OCI-LY7 (cell line): ENCODE results near the gene OR52N1. TPM values are rescaled to one million over a fixed set of nuclear protein-coding genes. Genes with fewer than 3 reads are reported as not detected.

Source experiments
- Bru-seq: library from RNA; stranded (reverse); fragments of 400-500 nt; gene quantifications from one replicate; lab custom pipeline; 2021; lab: Mats Ljungman, UMichigan
- BruChase-seq, 2 experiments: library from RNA; stranded (reverse); fragments of 400-500 nt; gene quantifications; one replicate each; lab custom pipeline; 2021; lab: Mats Ljungman, UMichigan
- BruUV-seq: library from RNA; stranded (reverse); fragments of 400-500 nt; replicated peaks from 2 replicates; lab custom pipeline; 2021; lab: Mats Ljungman, UMichigan
- CTCF ChIA-PET: fragments of 300-600 bp; sonication (Branson Sonifier 250); formaldehyde crosslinking; loops from one replicate; lab custom pipeline; 2022; ENCODE audit warnings: antibody characterized with exemption; ENCODE audit not compliant: unreplicated experiment; lab: Charles Lee
- POLR2A ChIA-PET: fragments of 300-600 bp; sonication (Branson Sonifier 250); formaldehyde crosslinking; loops from one replicate; lab custom pipeline; 2022; ENCODE audit warnings: antibody characterized with exemption; lab: Charles Lee
- DNase-seq: peaks from one replicate; pipeline ENCODE4 v3.0.0-alpha.2; 2015; ENCODE audit warnings: low spot score
- H2AFZ ChIP-seq: fragments of 200-600 bp; sonication (generic), shearing (Covaris generic); 2 replicates; pipeline ENCODE4 v1.6.1; 2014; ENCODE audit warnings: mild to moderate bottlenecking, antibody characterized with exemption, low read length, moderate library complexity
- H3K27ac ChIP-seq: fragments of 200-600 bp; sonication (generic); 2 replicates; pipeline ENCODE4 v1.5.1; 2014; ENCODE audit warnings: mixed run types, low read depth, mild to moderate bottlenecking, moderate library complexity, low read length, inconsistent platforms; ENCODE audit not compliant: poor library complexity, severe bottlenecking
- H3K36me3 ChIP-seq: fragments of 200-600 bp; sonication (generic); 2 replicates; pipeline ENCODE4 v1.6.1; 2014; ENCODE audit warnings: mild to moderate bottlenecking, antibody characterized with exemption, low read length, moderate library complexity, mixed read lengths; ENCODE audit not compliant: insufficient read depth
- H3K4me1 ChIP-seq: fragments of 200-600 bp; sonication (generic); 2 replicates; pipeline ENCODE4 v1.5.1; 2014; ENCODE audit warnings: mild to moderate bottlenecking, low read length; ENCODE audit not compliant: insufficient read depth, poor library complexity, severe bottlenecking
- H3K4me2 ChIP-seq: fragments of 200-600 bp; sonication (generic); 2 replicates; pipeline ENCODE4 v1.6.1; 2014; ENCODE audit warnings: mild to moderate bottlenecking, low read length
- H3K4me3 ChIP-seq: fragments of 200-600 bp; sonication (generic); 2 replicates; pipeline ENCODE4 v1.5.1; 2014; ENCODE audit warnings: mild to moderate bottlenecking, low read depth, low read length; ENCODE audit not compliant: poor library complexity, severe bottlenecking
- H3K79me2 ChIP-seq: fragments of 200-600 bp; sonication (generic); 2 replicates; pipeline ENCODE4 v1.6.1; 2016; ENCODE audit warnings: low read depth, mild to moderate bottlenecking, low read length, moderate library complexity, mixed read lengths; ENCODE audit not compliant: insufficient read depth
- H3K9me2 ChIP-seq: fragments of 200-600 bp; sonication (generic); 2 replicates; pipeline ENCODE4 v1.6.1; 2016; ENCODE audit warnings: mild to moderate bottlenecking, low read length, mixed read lengths; ENCODE audit not compliant: insufficient read depth
- H3K9me3 ChIP-seq: fragments of 200-600 bp; sonication (generic); 2 replicates; pipeline ENCODE4 v1.6.1; 2014; ENCODE audit warnings: mild to moderate bottlenecking, mixed run types, low read length, mixed read lengths
- H4K20me1 ChIP-seq: fragments of 200-600 bp; sonication (generic); 2 replicates; pipeline ENCODE4 v1.6.1; 2014; ENCODE audit warnings: mild to moderate bottlenecking, antibody characterized with exemption, low read length, moderate library complexity, mixed read lengths; ENCODE audit not compliant: insufficient read depth
- CTCF ChIP-seq: fragments of 200-600 bp; sonication (generic); conservative IDR thresholded peaks from 2 replicates; pipeline ENCODE4 v1.5.1; 2014; ENCODE audit warnings: mild to moderate bottlenecking, antibody characterized with exemption, low read length, moderate library complexity, mixed read lengths
- EZH2phosphoT487 ChIP-seq: fragments of 200-600 bp; sonication (generic); IDR thresholded peaks from 2 replicates; pipeline ENCODE4 v1.6.1; 2018; ENCODE audit warnings: low read depth, borderline replicate concordance, mild to moderate bottlenecking, mixed run types, antibody characterized with exemption, low read length, moderate library complexity, mixed read lengths
- intact Hi-C: fragments of 100-400 bp; cut with micrococcal nuclease; formaldehyde crosslinking; loops from one replicate; pipeline ENCODE4 v1.10.0; 2022; ENCODE audit not compliant: unreplicated experiment
- long read RNA-seq: library from polyadenylated mRNA; stranded (forward); transcript quantifications from one replicate; pipeline ENCODE4 v2.0.0, GENCODE V29; 2022
- total RNA-seq, 2 experiments: library from RNA; depleted of rRNA in 1 of 2; stranded (reverse); fragments of >200 nt in 1 of 2; shearing (Covaris generic) in 1 of 2; gene quantifications; 2 replicates each; pipeline ENCODE4 v1.2.3, GENCODE V29; 2014 to 2022

The OR52N1 gene
- not detected in 2 replicates for total RNA-seq (2014; rRNA removed; shearing (Covaris generic))
- not detected in 2 replicates for total RNA-seq (2022)
- Bru-seq, nascent RNA: not detected
- BruChase-seq, experiment 1, labeled RNA remaining after a 6-hour chase: not detected
- not detected for BruChase-seq, experiment 2, labeled RNA remaining after a 2-hour chase
- long read RNA-seq: 0 reads

GRCh38 chr11:5791165-5791564 is at the start of gene OR52N1:
TSS of gene OR52N1 (minus strand) at chr11:5791265. CDS start at chr11:5788816, 2,449 bp downstream.
- DNase-seq: no peak
- Histone ChIP-seq H4K20me1 (no peaks in the 10 kb centered on the region), H3K27ac (no peak within 1 kb of the TSS), H3K4me2 (no peak within 1 kb of the TSS), H3K9me3 (no peaks in the 10 kb centered on the region), H3K4me1 (no peaks in the 10 kb centered on the region), H3K36me3 (no peaks in the 10 kb centered on the region), H3K9me2 (no peaks in the 10 kb centered on the region), H2AFZ (no peak within 1 kb of the TSS), H3K4me3 (no peak within 1 kb of the TSS), H3K79me2 (no peaks in the 10 kb centered on the region)
- BruUV-seq: no TSS peak
- intact Hi-C loops: no loop called here
- CTCF ChIA-PET: no interaction called here
- POLR2A ChIA-PET: interaction anchor here (0.6 kb wide), 1 partner anchor 110 kb away, joined by 3 read pairs; no protein-coding TSS in a partner anchor
- TF ChIP-seq EZH2phosphoT487 (no peak), CTCF (no peak)

- no peak for DNase-seq
- H3K4me2 ChIP-seq: no peak overlapping the region
- H3K9me3 ChIP-seq: no peaks in the 10 kb centered on the region
- no peaks in the 10 kb centered on the region for H4K20me1 ChIP-seq
- intact Hi-C loops: no loop called here
- no peak overlapping the region for H3K27ac ChIP-seq
- H3K79me2 ChIP-seq: no peaks in the 10 kb centered on the region
- TF ChIP-seq CTCF (no peak), EZH2phosphoT487 (no peak)
- H3K4me1 ChIP-seq: no peaks in the 10 kb centered on the region
- no peaks in the 10 kb centered on the region for H3K36me3 ChIP-seq
- no TSS peak for BruUV-seq
- ChIA-PET POLR2A (no interaction called here), CTCF (no interaction called here)
- no peak overlapping the region for H3K4me3 ChIP-seq
- H3K9me2 ChIP-seq: no peaks in the 10 kb centered on the region
- no peak overlapping the region for H2AFZ ChIP-seq
These were observed 46.6 kb upstream of the OR52N1 start for GRCh38 chr11:5837695-5838094.

- H3K79me2 ChIP-seq: no peaks in the 10 kb centered on the region
- no peak overlapping the region for H3K27ac ChIP-seq
- H3K4me2 ChIP-seq: no peak overlapping the region
- H2AFZ ChIP-seq: no peak overlapping the region
- no peaks in the 10 kb centered on the region for H4K20me1 ChIP-seq
- H3K9me2 ChIP-seq: no peaks in the 10 kb centered on the region
- DNase-seq: no peak
- no peaks in the 10 kb centered on the region for H3K36me3 ChIP-seq
- intact Hi-C loops: no loop called here
- ChIA-PET POLR2A (interaction anchor here (0.7 kb wide), 1 partner anchor 744 kb away, joined by 3 read pairs; no protein-coding TSS in a partner anchor), CTCF (no interaction called here)
- H3K4me3 ChIP-seq: no peak overlapping the region
- no TSS peak for BruUV-seq
- H3K4me1 ChIP-seq: no peaks in the 10 kb centered on the region
- TF ChIP-seq CTCF: no peak
- TF ChIP-seq EZH2phosphoT487: no peak
- no peaks in the 10 kb centered on the region for H3K9me3 ChIP-seq
These were observed 42.4 kb upstream of the OR52N1 start for GRCh38 chr11:5833446-5833845.
